Endothelial cell of umbilical vein (primary cell): Measurements from ENCODE around the gene SRRM5. TPM values are rescaled to one million over a fixed set of nuclear protein-coding genes. Genes with fewer than 3 reads are reported as not detected.

Experiments
- BruUV-seq: library from RNA; stranded (reverse); fragments of 400-500 nt; replicated peaks from 2 replicates; lab custom pipeline; 2021; lab: Mats Ljungman, UMichigan
- CTCF ChIA-PET: fragments of 300-600, 350-600 bp; sonication (Branson Sonifier 250); formaldehyde crosslinking; loops from one replicate; lab custom pipeline; 2021; ENCODE audit warnings: antibody characterized with exemption, inconsistent platforms; lab: Charles Lee
- POLR2A ChIA-PET: fragments of 300-600, 350-600 bp; sonication (Branson Sonifier 250); formaldehyde crosslinking; loops from one replicate; lab custom pipeline; 2021; ENCODE audit warnings: antibody characterized with exemption, inconsistent platforms; lab: Charles Lee
- DNase-seq: peaks from one replicate; pipeline ENCODE4 v3.0.0-alpha.2; 2011; ENCODE audit warnings: low read depth, low spot score
- FAIRE-seq: peaks from 2 replicates; lab custom pipeline; 2011; peaks lifted over from hg19 to GRCh38; lab: Jason Lieb, UNC
- H2AFZ ChIP-seq: 2 replicates; pipeline ENCODE4 v1.6.0; 2012; ENCODE audit warnings: low read depth, low read length, control low read depth, inconsistent platforms
- H3K27ac ChIP-seq: 2 replicates; pipeline ENCODE4 v1.5.1; 2011; ENCODE audit warnings: low read depth, mild to moderate bottlenecking, control low read depth, low read length, moderate library complexity; ENCODE audit not compliant: insufficient read depth
- H3K27me3 ChIP-seq, 2 experiments: 2 replicates each; pipeline versions ENCODE4 v1.6.0 to v1.6.1; 2011; ENCODE audit warnings: low read length in 2 of 2, mixed read lengths in 1 of 2; ENCODE audit not compliant: control insufficient read depth in 2 of 2, insufficient read depth in 2 of 2
- H3K36me3 ChIP-seq, 2 experiments: 2 replicates in 1 of 2; 3 replicates in 1 of 2; pipeline ENCODE4 v1.5.1; 2011; ENCODE audit warnings: low read length in 2 of 2, mild to moderate bottlenecking in 1 of 2, moderate library complexity in 1 of 2; ENCODE audit not compliant: control insufficient read depth in 2 of 2, insufficient read depth in 2 of 2; ENCODE audit errors: extremely low read depth in 1 of 2
- H3K4me1 ChIP-seq: 3 replicates; pipeline ENCODE4 v1.5.1; 2011; ENCODE audit warnings: mild to moderate bottlenecking, low read length; ENCODE audit not compliant: control insufficient read depth, insufficient read depth; ENCODE audit errors: extremely low read depth
- H3K4me2 ChIP-seq: 2 replicates; pipeline ENCODE4 v1.6.1; 2011; ENCODE audit warnings: low read length, control low read depth, mixed read lengths; ENCODE audit not compliant: insufficient read depth
- H3K4me3 ChIP-seq, 3 experiments: fragments of 200-600 bp in 1 of 3; sonication (generic), shearing (Covaris generic) in 1 of 3; replicated peaks in 1 of 3; 2 replicates each; pipeline ENCODE4 v1.5.1; 2011 to 2016; ENCODE audit warnings: control low read depth in 3 of 3, low read length in 3 of 3, mild to moderate bottlenecking in 2 of 3, inconsistent platforms in 1 of 3, low read depth in 1 of 3, moderate library complexity in 1 of 3; ENCODE audit not compliant: insufficient read depth in 1 of 3
- H3K79me2 ChIP-seq: 2 replicates; pipeline ENCODE4 v1.6.0; 2012; ENCODE audit warnings: low read length, inconsistent platforms; ENCODE audit not compliant: control insufficient read depth, insufficient read depth
- H3K9ac ChIP-seq: replicated peaks from 2 replicates; pipeline ENCODE3; 2011; ENCODE audit warnings: low read length, control low read depth; ENCODE audit not compliant: insufficient read depth; ENCODE audit errors: extremely low read depth
- H3K9me1 ChIP-seq: replicated peaks from 3 replicates; pipeline ENCODE4 v1.6.0; 2011; ENCODE audit warnings: mild to moderate bottlenecking, low read length; ENCODE audit not compliant: control insufficient read depth, insufficient read depth; ENCODE audit errors: extremely low read depth
- H3K9me3 ChIP-seq: replicated peaks from 2 replicates; pipeline ENCODE4 v1.5.1; 2012; ENCODE audit warnings: low read length, inconsistent platforms; ENCODE audit not compliant: control insufficient read depth, insufficient read depth
- H4K20me1 ChIP-seq: replicated peaks from 2 replicates; pipeline ENCODE3; 2011; ENCODE audit warnings: mild to moderate bottlenecking, low read length; ENCODE audit not compliant: control insufficient read depth, insufficient read depth; ENCODE audit errors: extremely low read depth
- EZH2 ChIP-seq: IDR thresholded peaks from 2 replicates; pipeline ENCODE4 v1.6.1; 2012; ENCODE audit warnings: borderline replicate concordance, low read depth, mild to moderate bottlenecking, moderate library complexity, low read length, inconsistent platforms; ENCODE audit not compliant: severe bottlenecking
- FOS ChIP-seq: IDR thresholded peaks from 2 replicates; pipeline ENCODE4 v1.6.1; 2011; ENCODE audit warnings: mild to moderate bottlenecking, low read length, moderate library complexity, borderline replicate concordance; ENCODE audit not compliant: insufficient read depth
- GATA2 ChIP-seq: IDR thresholded peaks from 2 replicates; pipeline ENCODE4 v1.7.0; 2011; ENCODE audit warnings: low read depth, mild to moderate bottlenecking, moderate library complexity, mixed read lengths, low read length; ENCODE audit not compliant: insufficient read length, insufficient read depth
- JUN ChIP-seq: IDR thresholded peaks from 2 replicates; pipeline ENCODE4 v1.6.1; 2011; ENCODE audit warnings: borderline replicate concordance, low read depth; ENCODE audit not compliant: insufficient read length, insufficient read depth
- MYC ChIP-seq: IDR thresholded peaks from one replicate; pipeline ENCODE4 v1.6.1; 2011; ENCODE audit warnings: mild to moderate bottlenecking, low read depth, low read length
- dilution Hi-C: fragments of 300-500 bp; cut with MboI; formaldehyde crosslinking; loops from one replicate; pipeline ENCODE4 v1.15.0; 2019; ENCODE audit warnings: low sequenced_read_pairs; ENCODE audit not compliant: extremely low pct_ligation_motif_present
- intact Hi-C: fragments of 100-400 bp; cut with micrococcal nuclease; formaldehyde crosslinking; loops from one replicate; pipeline ENCODE4 v1.10.0; 2022
- polyA plus RNA-seq, 4 experiments: library from polyadenylated mRNA; depleted of rRNA in 3 of 4; stranded (reverse) in 3 of 4; unstranded in 1 of 4; fragments of >200 nt; gene quantifications; 2 replicates each; pipeline versions ENCODE4 v1.2.1 to v1.2.3, GENCODE V29; 2011 to 2012; ENCODE audit warnings: missing spikeins in 1 of 4
- total RNA-seq: library from RNA; stranded (reverse); gene quantifications from 2 replicates; pipeline ENCODE4 v1.2.3, GENCODE V29; 2021
- TF ChIP-seq, protein P1 (sequence below), 2 donors: IDR thresholded peaks; 1 replicate in 1 of 2; 2 replicates in 1 of 2; pipeline ENCODE4 v1.5.1; 2011; ENCODE audit warnings: low read length in 2 of 2, mild to moderate bottlenecking in 2 of 2, moderate library complexity in 2 of 2, control low read depth in 1 of 2, inconsistent platforms in 1 of 2, low read depth in 1 of 2; ENCODE audit not compliant: insufficient read depth in 1 of 2; ENCODE audit errors: extremely low read depth in 1 of 2
- TF ChIP-seq, protein P2 (sequence below): IDR thresholded peaks from 2 replicates; pipeline ENCODE4 v1.6.1; 2011; ENCODE audit not compliant: insufficient read depth, insufficient read length

SRRM5 gene
- total and polyA plus RNA-seq, 2 donors (not counting 3 experiments of a cell fraction or from before 2014, with no cell fraction given): 0.17 to 0.27 TPM

DNA sequence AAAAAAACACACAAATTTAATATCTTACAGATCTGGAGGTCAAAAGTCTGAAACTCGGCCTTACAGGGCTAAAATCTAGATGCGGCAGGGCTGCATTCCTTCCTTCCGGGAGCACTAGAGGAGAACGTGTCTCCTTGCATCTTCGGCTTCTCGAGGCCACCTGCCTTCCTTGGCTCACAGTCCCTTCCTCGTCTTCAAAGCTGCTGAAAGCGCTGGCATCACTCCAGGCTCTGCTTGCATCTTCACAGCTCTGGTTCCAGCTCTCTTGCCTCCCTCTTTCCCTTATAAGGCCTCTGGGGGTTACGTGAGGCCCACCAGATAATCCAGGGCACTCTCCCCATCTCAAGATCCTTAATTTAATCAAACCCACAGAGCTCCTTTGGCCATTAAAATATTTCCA is 47.1 kb upstream of the SRRM5 start:
- BruUV-seq: no TSS peak
- no peak overlapping the region for H2AFZ ChIP-seq
- no peak overlapping the region for H3K9ac ChIP-seq
- no peaks in the 10 kb centered on the region for H3K79me2 ChIP-seq
- H3K9me3 ChIP-seq: no peaks in the 10 kb centered on the region
- no peaks in the 10 kb centered on the region for H4K20me1 ChIP-seq
- ChIA-PET POLR2A (no interaction called here), CTCF (interaction anchor here (0.8 to 2.8 kb wide), 4 partner anchors 10 to 31 kb away, joined by 3 to 20 read pairs (median 3); partner anchors contain the start of genes IRGQ, PINLYP and XRCC1)
- TF ChIP-seq GATA2 (no peak), EZH2 (no peak), JUN (no peak)
- TF ChIP-seq, protein P1, sequence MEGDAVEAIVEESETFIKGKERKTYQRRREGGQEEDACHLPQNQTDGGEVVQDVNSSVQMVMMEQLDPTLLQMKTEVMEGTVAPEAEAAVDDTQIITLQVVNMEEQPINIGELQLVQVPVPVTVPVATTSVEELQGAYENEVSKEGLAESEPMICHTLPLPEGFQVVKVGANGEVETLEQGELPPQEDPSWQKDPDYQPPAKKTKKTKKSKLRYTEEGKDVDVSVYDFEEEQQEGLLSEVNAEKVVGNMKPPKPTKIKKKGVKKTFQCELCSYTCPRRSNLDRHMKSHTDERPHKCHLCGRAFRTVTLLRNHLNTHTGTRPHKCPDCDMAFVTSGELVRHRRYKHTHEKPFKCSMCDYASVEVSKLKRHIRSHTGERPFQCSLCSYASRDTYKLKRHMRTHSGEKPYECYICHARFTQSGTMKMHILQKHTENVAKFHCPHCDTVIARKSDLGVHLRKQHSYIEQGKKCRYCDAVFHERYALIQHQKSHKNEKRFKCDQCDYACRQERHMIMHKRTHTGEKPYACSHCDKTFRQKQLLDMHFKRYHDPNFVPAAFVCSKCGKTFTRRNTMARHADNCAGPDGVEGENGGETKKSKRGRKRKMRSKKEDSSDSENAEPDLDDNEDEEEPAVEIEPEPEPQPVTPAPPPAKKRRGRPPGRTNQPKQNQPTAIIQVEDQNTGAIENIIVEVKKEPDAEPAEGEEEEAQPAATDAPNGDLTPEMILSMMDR (IDR thresholded peaks at IDR 0.05; ENCODE audit: extremely low read depth in 1 of 2, insufficient read depth in 1 of 2, low read depth in 1 of 2, low read length in 2 of 2): no peak
- H3K4me2 ChIP-seq: no peak overlapping the region
- H3K27me3 ChIP-seq: no peaks in the 10 kb centered on the region
- dilution Hi-C loops (no loop called here), intact Hi-C loops (no loop called here)
- no peaks in the 10 kb centered on the region for H3K4me1 ChIP-seq
- H3K9me1 ChIP-seq: no peaks in the 10 kb centered on the region
- FAIRE-seq (no peak), DNase-seq (no peak)
- H3K27ac ChIP-seq: no peak overlapping the region
- H3K36me3 ChIP-seq: peaks cover 0 to 7% of the 10 kb centered on the region in 2 experiments
- H3K4me3 ChIP-seq: no peak overlapping the region

DNA sequence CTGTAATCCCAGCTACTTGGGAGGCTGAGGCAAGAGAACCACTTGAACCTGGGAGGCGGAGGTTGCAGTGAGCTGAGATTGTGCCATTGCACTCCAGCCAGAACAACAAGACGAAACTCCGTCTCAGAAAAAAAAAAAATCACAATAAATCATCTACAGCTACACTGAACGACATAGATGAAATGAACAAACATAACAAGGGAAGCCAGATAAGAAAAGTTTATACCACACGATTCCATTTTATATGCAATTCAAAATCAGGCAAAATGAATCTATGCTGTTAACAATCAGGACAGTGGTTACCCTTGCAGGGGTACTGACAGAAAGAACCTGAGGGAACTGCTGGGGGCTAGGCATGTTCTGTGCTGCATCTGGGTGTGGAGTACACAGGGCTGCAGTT is 42.2 kb upstream of the SRRM5 start:
- Histone ChIP-seq H3K4me1 (peaks cover 4% of the 10 kb centered on the region), H2AFZ (no peak overlapping the region), H3K9me3 (no peaks in the 10 kb centered on the region), H3K9me1 (no peaks in the 10 kb centered on the region), H3K4me2 (no peak overlapping the region), H3K4me3 (no peak overlapping the region), H4K20me1 (no peaks in the 10 kb centered on the region), H3K9ac (no peak overlapping the region), H3K27ac (no peak overlapping the region), H3K79me2 (no peaks in the 10 kb centered on the region), H3K36me3 (no peaks in the 10 kb centered on the region), H3K27me3 (no peaks in the 10 kb centered on the region)
- FAIRE-seq: no peak
- no peak for TF ChIP-seq GATA2
- TF ChIP-seq FOS: no peak
- TF ChIP-seq MYC: no peak
- TF ChIP-seq, protein P2, sequence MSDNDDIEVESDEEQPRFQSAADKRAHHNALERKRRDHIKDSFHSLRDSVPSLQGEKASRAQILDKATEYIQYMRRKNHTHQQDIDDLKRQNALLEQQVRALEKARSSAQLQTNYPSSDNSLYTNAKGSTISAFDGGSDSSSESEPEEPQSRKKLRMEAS: no peak
- TF ChIP-seq, protein P1 (IDR thresholded peaks at IDR 0.05; ENCODE audit: extremely low read depth in 1 of 2, insufficient read depth in 1 of 2, low read depth in 1 of 2, low read length in 2 of 2): no peak
- CTCF ChIA-PET: interaction anchor here (0.6 to 1.9 kb wide), 2 partner anchors 25 to 38 kb away, joined by 3 to 4 read pairs; no protein-coding TSS in a partner anchor
- dilution Hi-C loops (no loop called here), intact Hi-C loops (no loop called here)
- no peak for DNase-seq
- POLR2A ChIA-PET: interaction anchor here (0.6 kb wide), 1 partner anchor 15 kb away, joined by 3 read pairs; no protein-coding TSS in a partner anchor
- BruUV-seq: no TSS peak
